CD4-positive, alpha-beta T cell treated with Interleukin-2 at 100 ng/mL for 4 hours (primary cell): ENCODE results near the gene PNPLA7.
"Not testable (repeated sequence)": the region's sequence is repeated elsewhere in the genome, so short reads cannot be mapped to it uniquely, and the experiment has no call there.

ENCODE experiments used
- DNase-seq: peaks from one replicate; pipeline ENCODE4 v3.0.0-alpha.2; 2020; ENCODE audit warnings: low spot score

The PNPLA7 gene

GRCh38 chr9:137550231-137550621 is at the start of gene PNPLA7:
PNPLA7 (minus strand) TSS chr9:137550402; CDS start chr9:137550197, 205 bp downstream.
- DNase-seq = peak; percentile 57

GRCh38 chr9:137598943-137599342 is 48.7 kb upstream of the PNPLA7 start:
- no peak for DNase-seq

GRCh38 chr9:137596577-137596976 is 46.4 kb upstream of the PNPLA7 start:
- DNase-seq = not testable (repeated sequence)

GRCh38 chr9:137593176-137593575 is 43.0 kb upstream of the PNPLA7 start:
- DNase-seq = no peak

GRCh38 chr9:137592767-137593166 is 42.6 kb upstream of the PNPLA7 start:
- no peak for DNase-seq

GRCh38 chr9:137590469-137591383 is 40.5 kb upstream of the PNPLA7 start, which contains the start of gene ZMYND19:
ZMYND19 (minus strand) TSS chr9:137590512; CDS start chr9:137590263, 249 bp downstream.
- DNase-seq = peak; percentile 89

GRCh38 chr9:137590123-137590468 is 39.9 kb upstream of the PNPLA7 start:
- no peak for DNase-seq

- DNase-seq = no peak
Observed at GRCh38 chr9:137589441-137590122, 39.4 kb upstream of the PNPLA7 start.

- DNase-seq = no peak
Observed at GRCh38 chr9:137588891-137589290, 38.7 kb upstream of the PNPLA7 start.

GRCh38 chr9:137588311-137588710 is 38.1 kb upstream of the PNPLA7 start:
- no peak for DNase-seq

GRCh38 chr9:137586854-137587253 is 36.7 kb upstream of the PNPLA7 start:
- DNase-seq = no peak

- no peak for DNase-seq
Observed at GRCh38 chr9:137583957-137584356, 33.8 kb upstream of the PNPLA7 start.

- DNase-seq = no peak
Observed at GRCh38 chr9:137583347-137583746, 33.1 kb upstream of the PNPLA7 start.

GRCh38 chr9:137582286-137582860 is 32.2 kb upstream of the PNPLA7 start:
- no peak for DNase-seq

- no peak for DNase-seq
Observed at GRCh38 chr9:137581361-137582285, 31.4 kb upstream of the PNPLA7 start.

GRCh38 chr9:137580954-137581322 is 30.7 kb upstream of the PNPLA7 start:
- no peak for DNase-seq

GRCh38 chr9:137580209-137580953 is 30.2 kb upstream of the PNPLA7 start:
- DNase-seq = no peak

GRCh38 chr9:137579259-137579604 is 29.0 kb upstream of the PNPLA7 start:
- DNase-seq = no peak

GRCh38 chr9:137578518-137579258 is 28.5 kb upstream of the PNPLA7 start, which contains the start of gene DPH7:
DPH7 (minus strand) TSS chr9:137578925; CDS start chr9:137578777, 148 bp downstream.
- DNase-seq = peak; percentile 95

GRCh38 chr9:137575716-137576411 is 25.7 kb upstream of the PNPLA7 start:
- DNase-seq = no peak
